GM19238 (cell line): ENCODE measurements around the gene SLC6A4.
"Not testable (repeated sequence)": the region's sequence is repeated elsewhere in the genome, so short reads cannot be mapped to it uniquely, and the experiment has no call there.

Experiments
- DNase-seq: peaks from one replicate; pipeline ENCODE4 v3.0.0; 2011; ENCODE audit warnings: low spot score; ENCODE audit not compliant: insufficient read length

SLC6A4 gene

GRCh38 chr17:30176855-30177254 is 58.6 kb downstream of the SLC6A4 start:
- DNase-seq = no peak

- no peak for DNase-seq
Observed at GRCh38 chr17:30174556-30174955, 60.9 kb downstream of the SLC6A4 start.

- DNase-seq = peak; percentile 29
Observed at GRCh38 chr17:30173649-30174048, 61.8 kb downstream of the SLC6A4 start.

GRCh38 chr17:30172560-30172959 is 62.9 kb downstream of the SLC6A4 start:
- no peak for DNase-seq

GRCh38 chr17:30170415-30170987 is 65.0 kb downstream of the SLC6A4 start:
- no peak for DNase-seq

GRCh38 chr17:30165960-30166359 is 69.5 kb downstream of the SLC6A4 start:
- no peak for DNase-seq

- DNase-seq = no peak
Observed at GRCh38 chr17:30165147-30165546, 70.3 kb downstream of the SLC6A4 start.

- no peak for DNase-seq
Observed at GRCh38 chr17:30164531-30164930, 71.0 kb downstream of the SLC6A4 start.

- DNase-seq = no peak
Observed at GRCh38 chr17:30161601-30162000, 73.9 kb downstream of the SLC6A4 start.

GRCh38 chr17:30160419-30161172 is 74.9 kb downstream of the SLC6A4 start:
- DNase-seq = no peak

- DNase-seq = no peak
Observed at GRCh38 chr17:30158896-30159625, 76.4 kb downstream of the SLC6A4 start.

GRCh38 chr17:30155389-30155788 is 80.1 kb downstream of the SLC6A4 start:
- no peak for DNase-seq

- DNase-seq = no peak
Observed at GRCh38 chr17:30153463-30153862, 82.0 kb downstream of the SLC6A4 start.

GRCh38 chr17:30151471-30151870 is 84.0 kb downstream of the SLC6A4 start:
- DNase-seq = no peak

- DNase-seq = no peak
Observed at GRCh38 chr17:30148376-30148775, 87.1 kb downstream of the SLC6A4 start.

GRCh38 chr17:30147860-30148259 is 87.6 kb downstream of the SLC6A4 start:
- DNase-seq = not testable (repeated sequence)
